HepG2 (cell line): Measurements from ENCODE around the gene ZBTB46. TPM values are rescaled to one million over a fixed set of nuclear protein-coding genes. Genes with fewer than 3 reads are reported as not detected.

Source experiments
- CENPT ChIP-seq: sonication (generic); formaldehyde crosslinking; IDR thresholded peaks from 2 replicates; pipeline ENCODE4 v1.8.0; 2022; ENCODE audit warnings: low read depth, mild to moderate bottlenecking, moderate library complexity, missing genetic modification reagents
- DNMT3B ChIP-seq: conservative IDR thresholded peaks from 2 replicates; pipeline ENCODE4 v1.6.1; 2016; ENCODE audit warnings: missing biosample characterization, control low read depth
- HDAC6 ChIP-seq: fragments of 200-600 bp; sonication (generic); IDR thresholded peaks from 2 replicates; pipeline ENCODE4 v1.7.0; 2017; ENCODE audit warnings: mild to moderate bottlenecking, antibody characterized with exemption, low read length, low read depth
- HMGXB3 ChIP-seq: sonication (generic); formaldehyde crosslinking; IDR thresholded peaks from 2 replicates; pipeline ENCODE4 v1.4.0; 2020; ENCODE audit warnings: missing genetic modification reagents, borderline replicate concordance
- JDP2 ChIP-seq: sonication (generic); formaldehyde crosslinking; IDR thresholded peaks from 2 replicates; pipeline ENCODE4 v1.8.1; 2022; ENCODE audit warnings: missing genetic modification reagents, borderline replicate concordance
- JUNB ChIP-seq: sonication (generic); formaldehyde crosslinking; IDR thresholded peaks from 2 replicates; pipeline ENCODE4 v1.8.0; 2022; ENCODE audit warnings: missing genetic modification reagents, mild to moderate bottlenecking, borderline replicate concordance
- KLF6 ChIP-seq: IDR thresholded peaks from 2 replicates; pipeline ENCODE4 v1.8.0; 2016; ENCODE audit warnings: missing biosample characterization, missing genetic modification reagents
- MEIS2 ChIP-seq: sonication (generic); formaldehyde crosslinking; IDR thresholded peaks from 2 replicates; pipeline ENCODE4 v1.9.0; 2021; ENCODE audit warnings: mild to moderate bottlenecking, missing genetic modification reagents
- STAT6 ChIP-seq: sonication (generic); formaldehyde crosslinking; IDR thresholded peaks from 2 replicates; pipeline ENCODE4 v1.4.0; 2020; ENCODE audit warnings: missing genetic modification reagents, mild to moderate bottlenecking, borderline replicate concordance
- ZKSCAN1 ChIP-seq: fragments of 150-350 bp; IDR thresholded peaks from 2 replicates; pipeline ENCODE4 v1.6.1; 2014; ENCODE audit warnings: low read length
- ZNF335 ChIP-seq: sonication (generic); formaldehyde crosslinking; IDR thresholded peaks from 2 replicates; pipeline ENCODE4 v1.4.0; 2020; ENCODE audit warnings: missing genetic modification reagents
- ZNF354B ChIP-seq: sonication (generic); formaldehyde crosslinking; IDR thresholded peaks from 2 replicates; pipeline ENCODE4 v1.8.0; 2022; ENCODE audit warnings: mild to moderate bottlenecking, missing genetic modification reagents
- ZNF598 ChIP-seq: sonication (generic); formaldehyde crosslinking; IDR thresholded peaks from 2 replicates; pipeline ENCODE4 v1.5.1; 2020; ENCODE audit warnings: mild to moderate bottlenecking, missing genetic modification reagents, borderline replicate concordance
- ZNF747 ChIP-seq: sonication (generic); formaldehyde crosslinking; IDR thresholded peaks from 2 replicates; pipeline ENCODE4 v1.8.1; 2023; ENCODE audit warnings: missing genetic modification reagents, mild to moderate bottlenecking, borderline replicate concordance
- ZNF883 ChIP-seq: sonication (generic); formaldehyde crosslinking; IDR thresholded peaks from 2 replicates; pipeline ENCODE4 v1.5.1; 2020; ENCODE audit warnings: mild to moderate bottlenecking, missing genetic modification reagents; ENCODE audit errors: not compliant biosample characterization
- polyA plus RNA-seq, 8 experiments: library from polyadenylated mRNA; depleted of rRNA in 3 of 8; stranded (reverse) in 7 of 8; unstranded in 1 of 8; fragments of >200 nt; fragmentation: Illumina TruSeq in 4 of 8; extraction: Trizol in 4 of 8; gene quantifications; 2 replicates each; pipeline versions ENCODE4 v1.2.1 to v1.2.3, GENCODE V29; 2011 to 2016; ENCODE audit warnings: low read depth in 4 of 8, missing spikeins in 1 of 8, mixed read lengths in 1 of 8; ENCODE audit not compliant: insufficient read depth in 1 of 8
- total RNA-seq, 5 experiments: library from RNA; depleted of rRNA; stranded (reverse); fragments of >200 nt; fragmentation: Illumina TruSeq; extraction: Trizol; gene quantifications; 2 replicates each; pipeline ENCODE4 v1.2.3, GENCODE V29; 2016; ENCODE audit warnings: low read depth in 1 of 5
- TF ChIP-seq, protein P1 (sequence below): sonication (generic); formaldehyde crosslinking; IDR thresholded peaks from 2 replicates; pipeline ENCODE4 v1.8.1; 2023; ENCODE audit warnings: mild to moderate bottlenecking, missing genetic modification reagents
- TF ChIP-seq, protein P2 (sequence below): IDR thresholded peaks from 2 replicates; pipeline ENCODE4 v1.6.1; 2016
- TF ChIP-seq, protein P3 (sequence below): sonication (generic); formaldehyde crosslinking; IDR thresholded peaks from 2 replicates; pipeline ENCODE4 v1.5.0; 2020; ENCODE audit warnings: mild to moderate bottlenecking, missing genetic modification reagents

ZBTB46 gene
- total and polyA plus RNA-seq, 2 of the 13 experiments (the other 11 are each of a cell fraction or from before 2014, with no cell fraction given), result 1.6 to 13.5 TPM

DNA sequence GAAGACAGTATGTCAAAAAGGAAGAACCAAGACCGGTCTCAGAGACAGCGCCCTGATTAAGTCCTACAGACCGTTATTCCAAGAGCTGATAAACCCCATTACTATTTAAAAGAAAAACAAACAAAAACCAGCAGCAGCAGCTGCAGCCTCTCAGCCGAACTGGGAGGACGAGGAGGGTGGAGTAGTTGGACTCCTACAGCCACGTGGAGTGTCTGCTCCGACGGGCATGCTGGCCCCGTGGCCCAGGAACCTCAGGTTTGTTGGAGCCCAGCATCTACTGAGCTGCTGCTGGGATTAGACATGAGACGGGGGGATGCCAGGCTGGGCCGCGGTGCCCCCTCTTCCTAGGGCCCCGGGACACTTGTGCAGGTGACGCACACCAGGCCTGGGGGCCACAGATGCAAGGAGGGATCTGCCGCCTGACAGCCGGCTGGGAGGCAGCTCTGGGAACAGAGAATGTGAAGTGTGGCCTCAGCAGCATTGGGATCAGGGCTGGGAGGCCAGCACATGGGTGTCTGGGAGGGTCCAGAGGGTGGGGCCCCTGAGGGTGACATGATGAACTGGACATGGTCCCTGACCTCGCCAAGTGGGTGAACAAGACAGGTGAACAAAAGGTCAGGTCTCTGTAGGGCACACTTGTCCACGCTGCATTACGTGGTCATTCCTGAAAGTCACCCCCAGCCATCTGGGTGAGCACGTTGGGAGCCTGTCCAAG lies 2.9 kb upstream of the ZBTB46 start (continued):
- TF ChIP-seq, protein P1, sequence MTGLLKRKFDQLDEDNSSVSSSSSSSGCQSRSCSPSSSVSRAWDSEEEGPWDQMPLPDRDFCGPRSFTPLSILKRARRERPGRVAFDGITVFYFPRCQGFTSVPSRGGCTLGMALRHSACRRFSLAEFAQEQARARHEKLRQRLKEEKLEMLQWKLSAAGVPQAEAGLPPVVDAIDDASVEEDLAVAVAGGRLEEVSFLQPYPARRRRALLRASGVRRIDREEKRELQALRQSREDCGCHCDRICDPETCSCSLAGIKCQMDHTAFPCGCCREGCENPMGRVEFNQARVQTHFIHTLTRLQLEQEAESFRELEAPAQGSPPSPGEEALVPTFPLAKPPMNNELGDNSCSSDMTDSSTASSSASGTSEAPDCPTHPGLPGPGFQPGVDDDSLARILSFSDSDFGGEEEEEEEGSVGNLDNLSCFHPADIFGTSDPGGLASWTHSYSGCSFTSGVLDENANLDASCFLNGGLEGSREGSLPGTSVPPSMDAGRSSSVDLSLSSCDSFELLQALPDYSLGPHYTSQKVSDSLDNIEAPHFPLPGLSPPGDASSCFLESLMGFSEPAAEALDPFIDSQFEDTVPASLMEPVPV (CRISPR knock-in tag), result no peak
- TF ChIP-seq HMGXB3 (peak; percentile 85), ZNF598 (no peak), CENPT (CRISPR knock-in tag) (no peak), HDAC6 (no peak), STAT6 (CRISPR knock-in tag) (no peak), ZNF883 (CRISPR knock-in tag) (no peak), JDP2 (CRISPR knock-in tag) (no peak), DNMT3B (CRISPR knock-in tag) (no peak), MEIS2 (CRISPR knock-in tag) (no peak), ZNF335 (CRISPR knock-in tag) (0 out of 2 replicates have a peak, but pooled peaks have one; percentile 17), ZKSCAN1 (no peak), JUNB (CRISPR knock-in tag) (no peak), ZNF354B (CRISPR knock-in tag) (no peak), KLF6 (CRISPR knock-in tag) (no peak), ZNF747 (CRISPR knock-in tag) (no peak)
- TF ChIP-seq, protein P2, sequence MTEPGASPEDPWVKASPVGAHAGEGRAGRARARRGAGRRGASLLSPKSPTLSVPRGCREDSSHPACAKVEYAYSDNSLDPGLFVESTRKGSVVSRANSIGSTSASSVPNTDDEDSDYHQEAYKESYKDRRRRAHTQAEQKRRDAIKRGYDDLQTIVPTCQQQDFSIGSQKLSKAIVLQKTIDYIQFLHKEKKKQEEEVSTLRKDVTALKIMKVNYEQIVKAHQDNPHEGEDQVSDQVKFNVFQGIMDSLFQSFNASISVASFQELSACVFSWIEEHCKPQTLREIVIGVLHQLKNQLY (CRISPR knock-in tag), result no peak
- TF ChIP-seq, protein P3, sequence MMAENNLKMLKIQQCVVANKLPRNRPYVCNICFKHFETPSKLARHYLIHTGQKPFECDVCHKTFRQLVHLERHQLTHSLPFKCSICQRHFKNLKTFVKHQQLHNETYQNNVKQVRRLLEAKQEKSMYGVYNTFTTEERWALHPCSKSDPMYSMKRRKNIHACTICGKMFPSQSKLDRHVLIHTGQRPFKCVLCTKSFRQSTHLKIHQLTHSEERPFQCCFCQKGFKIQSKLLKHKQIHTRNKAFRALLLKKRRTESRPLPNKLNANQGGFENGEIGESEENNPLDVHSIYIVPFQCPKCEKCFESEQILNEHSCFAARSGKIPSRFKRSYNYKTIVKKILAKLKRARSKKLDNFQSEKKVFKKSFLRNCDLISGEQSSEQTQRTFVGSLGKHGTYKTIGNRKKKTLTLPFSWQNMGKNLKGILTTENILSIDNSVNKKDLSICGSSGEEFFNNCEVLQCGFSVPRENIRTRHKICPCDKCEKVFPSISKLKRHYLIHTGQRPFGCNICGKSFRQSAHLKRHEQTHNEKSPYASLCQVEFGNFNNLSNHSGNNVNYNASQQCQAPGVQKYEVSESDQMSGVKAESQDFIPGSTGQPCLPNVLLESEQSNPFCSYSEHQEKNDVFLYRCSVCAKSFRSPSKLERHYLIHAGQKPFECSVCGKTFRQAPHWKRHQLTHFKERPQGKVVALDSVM (CRISPR knock-in tag), result no peak
